Esophagus muscularis mucosa (tissue), 4 donors: ENCODE data around the gene NEURL4. TPM values are rescaled to one million over a fixed set of nuclear protein-coding genes. Genes with fewer than 3 reads are reported as not detected.

ENCODE experiments used
- DNase-seq: peaks from one replicate; pipeline ENCODE4 v3.0.0-alpha.2; 2017; ENCODE audit errors: extremely low spot score
- H3K27ac ChIP-seq, 4 donors: fragments of 200-600 bp; sonication (generic); replicated peaks in 1 of 4; 1 replicate in 3 of 4; 2 replicates in 1 of 4; pipeline ENCODE4 v1.5.1; 2016 to 2019; ENCODE audit warnings: mild to moderate bottlenecking in 1 of 4
- H3K27me3 ChIP-seq, 4 donors: fragments of 200-600 bp; sonication (generic); one replicate each; pipeline versions ENCODE4 v1.5.1 to v1.6.0; 2016 to 2019
- H3K36me3 ChIP-seq, 4 donors: fragments of 200-600 bp; sonication (generic); one replicate each; pipeline ENCODE4 v1.5.1; 2016 to 2019
- H3K4me1 ChIP-seq, 4 donors: fragments of 200-600 bp; sonication (generic); one replicate each; pipeline ENCODE4 v1.5.1; 2016 to 2019
- H3K4me3 ChIP-seq, 4 donors: fragments of 200-600 bp; sonication (generic); 1 replicate in 2 of 4; 2 replicates in 2 of 4; pipeline ENCODE4 v1.5.1; 2016 to 2019; ENCODE audit warnings: mild to moderate bottlenecking in 4 of 4, moderate library complexity in 1 of 4
- H3K9me3 ChIP-seq, 4 donors: fragments of 200-600 bp; sonication (generic); 1 replicate in 3 of 4; 2 replicates in 1 of 4; pipeline ENCODE4 v1.5.1; 2016 to 2019
- EP300 ChIP-seq: sonication (generic); formaldehyde crosslinking; IDR thresholded peaks from one replicate; pipeline ENCODE4 v1.6.1; 2017; ENCODE audit warnings: antibody characterized with exemption
- POLR2A ChIP-seq: fragments of 450-650 bp; IDR thresholded peaks from one replicate; pipeline ENCODE4 v1.6.1; 2017; ENCODE audit warnings: antibody characterized with exemption, moderate library complexity, mild to moderate bottlenecking, low read depth
- POLR2AphosphoS5 ChIP-seq, 2 donors: sonication (generic); formaldehyde crosslinking; IDR thresholded peaks; one replicate each; pipeline ENCODE4 v1.6.1; 2017; ENCODE audit warnings: antibody characterized with exemption in 2 of 2
- WGBS: methylation state at CpG from one replicate; pipeline ENCODE4 v1.1.5; 2018; 5-methylcytosine and 5-hydroxymethylcytosine counted together
- intact Hi-C: fragments of 100-400 bp; cut with DNase I; formaldehyde crosslinking; loops from one replicate; pipeline ENCODE4 v1.15.1; 2023
- total RNA-seq, 4 donors: library from RNA; depleted of rRNA; stranded (reverse); fragments of >200 nt; gene quantifications; one replicate each; pipeline versions ENCODE4 v1.1.0 to v1.2.1, GENCODE V29; 2016
- TF ChIP-seq, protein P1 (sequence below), 3 experiments: fragments of 200-600 bp in 2 of 3; fragments of 450-650 bp in 1 of 3; sonication (generic) in 2 of 3; IDR thresholded peaks; one replicate each; pipeline ENCODE4 v1.5.1; 2017 to 2019; ENCODE audit warnings: antibody characterized with exemption in 3 of 3, mild to moderate bottlenecking in 2 of 3, moderate library complexity in 1 of 3

Gene NEURL4
- total RNA-seq, 4 donors from 2014 or later = 13.9 to 27.0 (median 20.6) TPM

DNA sequence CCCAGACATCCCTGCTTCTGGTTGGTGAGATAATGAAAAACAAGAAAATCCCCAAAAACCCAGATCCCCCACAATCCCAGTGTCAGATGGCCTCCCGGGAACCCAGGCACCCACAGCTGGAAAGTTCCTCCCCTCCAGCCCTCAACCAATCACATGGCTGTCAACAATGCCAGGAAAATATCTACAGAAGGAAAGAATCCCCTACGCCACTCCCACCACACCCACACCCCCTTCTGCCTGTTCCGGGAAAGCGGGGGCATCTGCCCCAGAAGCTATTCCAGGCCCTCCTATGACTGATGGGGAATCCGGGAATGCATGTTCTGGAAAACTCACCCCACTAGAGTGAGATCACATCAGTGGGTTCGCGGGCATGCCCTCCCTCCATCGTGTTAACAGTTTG, 27.6 kb upstream of the NEURL4 start:
- no peak for DNase-seq
- H3K36me3 ChIP-seq = no peaks in the 10 kb centered on the region
- intact Hi-C loops = loop anchor here (2.0 kb wide), 1 partner anchor 80 kb away; no protein-coding TSS in a partner anchor
- peak overlapping the region in 2 of 4 donors; percentile 13 to 23 for H3K4me3 ChIP-seq
- TF ChIP-seq, protein P1, sequence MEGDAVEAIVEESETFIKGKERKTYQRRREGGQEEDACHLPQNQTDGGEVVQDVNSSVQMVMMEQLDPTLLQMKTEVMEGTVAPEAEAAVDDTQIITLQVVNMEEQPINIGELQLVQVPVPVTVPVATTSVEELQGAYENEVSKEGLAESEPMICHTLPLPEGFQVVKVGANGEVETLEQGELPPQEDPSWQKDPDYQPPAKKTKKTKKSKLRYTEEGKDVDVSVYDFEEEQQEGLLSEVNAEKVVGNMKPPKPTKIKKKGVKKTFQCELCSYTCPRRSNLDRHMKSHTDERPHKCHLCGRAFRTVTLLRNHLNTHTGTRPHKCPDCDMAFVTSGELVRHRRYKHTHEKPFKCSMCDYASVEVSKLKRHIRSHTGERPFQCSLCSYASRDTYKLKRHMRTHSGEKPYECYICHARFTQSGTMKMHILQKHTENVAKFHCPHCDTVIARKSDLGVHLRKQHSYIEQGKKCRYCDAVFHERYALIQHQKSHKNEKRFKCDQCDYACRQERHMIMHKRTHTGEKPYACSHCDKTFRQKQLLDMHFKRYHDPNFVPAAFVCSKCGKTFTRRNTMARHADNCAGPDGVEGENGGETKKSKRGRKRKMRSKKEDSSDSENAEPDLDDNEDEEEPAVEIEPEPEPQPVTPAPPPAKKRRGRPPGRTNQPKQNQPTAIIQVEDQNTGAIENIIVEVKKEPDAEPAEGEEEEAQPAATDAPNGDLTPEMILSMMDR (IDR thresholded peaks at IDR 0.05) = no peak
- TF ChIP-seq EP300 (no peak), POLR2AphosphoS5 (IDR thresholded peaks at IDR 0.05) (peak in 1 of 2 donors; percentile 24)
- H3K27me3 ChIP-seq = no peaks in the 10 kb centered on the region
- no peaks in the 10 kb centered on the region for H3K9me3 ChIP-seq
- 62% methylated on average over 8 of the region's 8 CpGs for WGBS
- H3K4me1 ChIP-seq = peaks cover 15 to 44% (median 43%) of the 10 kb centered on the region in 4 donors
- peak overlapping the region; percentile 11 to 75 (median 36) for H3K27ac ChIP-seq

DNA sequence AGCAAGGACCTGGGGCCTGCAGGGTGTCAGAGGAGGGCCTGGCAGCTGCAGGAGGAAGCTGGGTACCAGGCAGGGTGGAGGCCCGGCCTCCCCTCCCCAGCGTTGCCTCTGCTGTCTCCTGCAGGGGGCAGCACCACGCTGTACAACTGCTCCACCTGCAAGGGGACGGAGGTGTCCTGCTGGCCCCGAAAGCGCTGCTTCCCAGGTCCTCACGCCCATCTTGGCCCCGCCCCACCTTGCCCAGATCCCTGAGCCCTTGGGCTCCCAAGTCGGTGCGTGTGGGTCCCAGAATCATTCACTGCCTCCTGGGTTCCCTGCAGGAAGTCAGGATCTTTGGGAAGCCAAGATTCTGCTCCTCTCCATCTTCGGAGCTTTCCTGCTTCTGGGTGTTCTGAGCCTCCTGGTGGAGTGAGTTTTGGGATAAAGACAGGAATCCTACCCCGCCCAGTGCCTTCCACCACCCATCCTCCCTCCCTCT, 27.0 kb upstream of the NEURL4 start:
- H3K9me3 ChIP-seq = no peaks in the 10 kb centered on the region
- H3K4me1 ChIP-seq = peaks cover 15 to 47% (median 44%) of the 10 kb centered on the region in 4 donors
- intact Hi-C loops = loop anchor here (2.0 kb wide), 1 partner anchor 81 kb away; no protein-coding TSS in a partner anchor
- TF ChIP-seq EP300 = no peak
- TF ChIP-seq POLR2A = no peak
- TF ChIP-seq POLR2AphosphoS5 (IDR thresholded peaks at IDR 0.05) = peak in 1 of 2 donors; percentile 74
- TF ChIP-seq, protein P1 (IDR thresholded peaks at IDR 0.05) = peak; percentile 83 to 93 (median 89)
- 57% methylated on average over 2 of the region's 12 CpGs for WGBS
- H3K27me3 ChIP-seq = no peaks in the 10 kb centered on the region
- DNase-seq = no peak
- peak overlapping the region in 2 of 4 donors; percentile 13 to 23 for H3K4me3 ChIP-seq
- H3K27ac ChIP-seq = peak overlapping the region; percentile 11 to 75 (median 39)
- no peaks in the 10 kb centered on the region for H3K36me3 ChIP-seq

DNA sequence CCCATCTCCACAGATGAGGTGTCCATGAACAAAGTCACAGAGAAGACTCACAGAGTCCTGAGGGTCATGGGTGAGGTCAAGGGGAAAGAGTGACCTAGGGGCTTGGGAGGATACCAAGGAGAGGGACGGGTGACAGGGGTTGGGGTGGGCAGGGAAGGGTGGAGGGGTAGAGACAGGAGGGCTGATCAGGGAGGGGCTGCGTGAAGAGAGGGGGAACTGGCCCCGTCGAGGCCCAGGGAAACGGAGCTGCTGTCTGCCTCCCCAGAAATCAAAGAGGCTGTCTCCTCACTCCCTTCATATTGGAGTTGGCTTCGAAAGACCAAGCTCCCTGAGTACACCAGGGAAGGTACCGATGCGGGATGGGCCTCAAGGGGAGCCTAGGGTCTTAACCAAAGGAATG, 26.4 kb upstream of the NEURL4 start:
- TF ChIP-seq, protein P1 (IDR thresholded peaks at IDR 0.05) = no peak
- TF ChIP-seq EP300 (no peak), POLR2A (no peak)
- Histone ChIP-seq H3K27me3 (no peaks in the 10 kb centered on the region), H3K36me3 (no peaks in the 10 kb centered on the region), H3K9me3 (no peaks in the 10 kb centered on the region), H3K27ac (peak overlapping the region in 3 of 4 donors; percentile 33 to 75 (median 45)), H3K4me1 (peaks cover 15 to 52% (median 49%) of the 10 kb centered on the region in 4 donors), H3K4me3 (peak overlapping the region in 1 of 4 donors; percentile 23)
- intact Hi-C loops = loop anchor here (2.0 kb wide), 1 partner anchor 205 kb away; the partner anchor contains the start of gene SENP3
- DNase-seq = no peak
- 78% methylated on average over 8 of the region's 8 CpGs for WGBS

DNA sequence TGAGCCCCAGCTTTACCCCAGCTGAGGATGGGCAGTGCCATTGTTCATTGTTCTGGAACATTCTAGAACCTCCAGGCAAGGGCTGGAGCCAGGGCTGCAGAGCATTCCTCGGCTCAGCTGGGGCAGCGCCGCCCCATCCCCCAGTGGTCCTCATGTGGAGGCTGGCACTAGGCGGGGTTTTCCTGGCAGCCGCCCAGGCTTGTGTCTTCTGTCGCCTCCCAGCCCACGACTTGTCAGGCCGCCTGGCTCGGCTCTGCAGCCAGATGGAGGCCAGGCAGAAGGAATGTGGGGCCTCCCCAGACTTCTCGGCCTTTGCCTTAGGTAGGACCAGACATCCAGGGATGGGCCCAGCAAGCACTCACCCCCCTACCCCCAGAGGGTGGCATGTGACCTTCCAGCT, 25.9 kb upstream of the NEURL4 start, which contains the start of gene TMEM95:
TSS of gene TMEM95 (plus strand) at position 104 of the 400 bp plus-strand sequence. CDS start at position 153, 49 bp downstream.
- intact Hi-C loops = loop anchor here (2.0 kb wide), 1 partner anchor 206 kb away; the partner anchor contains the start of gene SENP3
- no peaks in the 10 kb centered on the region for H3K9me3 ChIP-seq
- peak within 1 kb of the TSS in 2 of 4 donors; percentile 13 to 23 for H3K4me3 ChIP-seq
- no peak for DNase-seq
- TF ChIP-seq POLR2AphosphoS5 (IDR thresholded peaks at IDR 0.05) = peak in 1 of 2 donors; percentile 52
- TF ChIP-seq EP300 = no peak
- no peak for TF ChIP-seq POLR2A
- no peaks in the 10 kb centered on the region for H3K36me3 ChIP-seq
- H3K27ac ChIP-seq = peak within 1 kb of the TSS; percentile 1 to 98 (median 60)
- no CpG with 5 or more reads among the region's 10 CpGs for WGBS
- H3K4me1 ChIP-seq = peaks cover 15 to 57% (median 54%) of the 10 kb centered on the region in 4 donors
- no peaks in the 10 kb centered on the region for H3K27me3 ChIP-seq

DNA sequence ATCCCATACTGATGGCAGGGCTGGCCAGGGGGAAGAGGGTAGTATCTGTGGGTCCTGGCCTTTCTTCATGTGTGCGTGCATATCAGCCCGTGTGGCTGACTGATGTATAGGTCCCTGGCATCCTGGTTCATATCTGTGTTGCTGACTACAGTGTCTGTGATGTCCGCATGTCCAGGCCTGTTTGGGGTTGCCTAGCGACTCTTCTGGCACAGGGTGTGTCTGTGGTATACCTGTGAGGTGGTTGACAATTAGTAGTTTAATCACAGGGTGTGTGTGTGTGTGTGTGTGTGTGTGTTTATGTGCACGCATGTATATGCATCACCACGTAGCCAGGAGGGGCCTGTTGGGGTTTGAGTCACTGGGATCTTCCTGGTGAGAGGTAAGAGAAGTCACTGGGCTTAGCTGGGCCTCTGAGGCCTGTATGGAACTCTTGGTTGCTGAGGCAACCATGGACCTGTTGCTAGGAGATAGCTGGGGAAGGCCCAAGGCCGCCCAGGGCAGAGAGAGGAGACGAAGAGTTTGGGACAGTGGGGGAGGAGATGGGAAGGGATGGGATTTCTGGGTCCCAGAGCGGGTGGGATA, 25.2 kb upstream of the NEURL4 start:
- Histone ChIP-seq H3K27ac (peak overlapping the region in 2 of 4 donors; percentile 75 to 98), H3K36me3 (no peaks in the 10 kb centered on the region), H3K4me3 (no peak overlapping the region), H3K27me3 (no peaks in the 10 kb centered on the region), H3K9me3 (no peaks in the 10 kb centered on the region), H3K4me1 (peaks cover 20 to 64% (median 61%) of the 10 kb centered on the region in 4 donors)
- intact Hi-C loops = loop anchor here (2.0 to 5.0 kb wide), 2 partner anchors 48 to 206 kb away; partner anchors contain the start of genes SENP3 and TMEM256
- TF ChIP-seq POLR2AphosphoS5 (IDR thresholded peaks at IDR 0.05) (no peak), POLR2A (no peak), EP300 (no peak)
- TF ChIP-seq, protein P1 (IDR thresholded peaks at IDR 0.05) = no peak
- no peak for DNase-seq
- 69% methylated on average over 8 of the region's 9 CpGs for WGBS
